ENCODE data around the gene RABL2A. TPM values are rescaled to one million over a fixed set of nuclear protein-coding genes. Genes with fewer than 3 reads are reported as not detected.
"Not testable (repeated sequence)": the region's sequence is repeated elsewhere in the genome, so short reads cannot be mapped to it uniquely, and the experiment has no call there.

Gene RABL2A
- 4.3 and 8.1 TPM in 2 replicates for total RNA-seq

DNA sequence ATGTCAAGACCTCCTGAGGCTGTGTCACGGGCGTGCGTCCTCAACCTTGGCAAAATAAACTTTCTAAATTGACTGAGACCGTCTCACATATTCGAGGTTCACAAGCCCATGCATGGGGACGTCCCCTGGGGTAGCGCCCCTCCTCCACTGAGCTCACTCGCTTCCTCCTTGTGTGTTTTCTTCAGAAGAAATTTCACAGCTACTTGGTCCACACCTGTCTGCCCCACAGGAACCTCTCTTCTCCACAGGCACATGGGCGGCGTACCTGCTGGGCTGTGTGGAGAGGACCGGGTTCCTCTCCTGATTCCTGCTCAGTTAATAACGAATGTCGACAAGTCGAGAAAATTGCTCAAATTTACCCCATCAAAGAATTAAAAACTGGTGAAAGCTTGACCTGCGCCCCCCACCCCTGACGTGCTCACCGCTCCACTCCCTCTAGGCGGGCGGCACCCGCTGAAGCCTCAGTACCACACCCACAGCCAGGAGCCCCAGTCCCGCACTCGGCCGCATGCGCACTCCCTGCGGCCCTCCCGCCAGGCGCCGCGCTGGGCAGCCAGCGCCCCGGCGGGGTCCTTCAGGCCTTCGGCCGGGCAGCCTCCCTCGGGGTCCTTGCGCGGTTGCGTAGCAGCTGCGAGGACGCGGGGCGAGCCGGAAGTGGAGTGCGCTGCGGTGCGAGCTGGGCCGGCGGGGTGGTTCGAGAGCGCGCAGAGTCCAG lies at the start of gene RABL2A:
Gene RABL2A (plus strand): TSS at position 651 of the 715 bp plus-strand sequence. CDS start 1,341 bp downstream, outside the sequence.
- not testable (repeated sequence) for DNase-seq (ENCODE audit: extremely low read depth, low read depth, low spot score)

GRCh38 chr2:113578508-113578907 lies 48.6 kb upstream of the RABL2A start:
- DNase-seq (ENCODE audit: extremely low read depth, low read depth, low spot score), result not testable (repeated sequence)

GRCh38 chr2:113582473-113582872 lies 44.6 kb upstream of the RABL2A start:
- DNase-seq (ENCODE audit: extremely low read depth, low read depth, low spot score), result not testable (repeated sequence)

- not testable (repeated sequence) for DNase-seq (ENCODE audit: extremely low read depth, low read depth, low spot score)
Measured at GRCh38 chr2:113583521-113584225, 43.4 kb upstream of the RABL2A start.

GRCh38 chr2:113584311-113585092 lies 42.6 kb upstream of the RABL2A start:
- DNase-seq (ENCODE audit: extremely low read depth, low read depth, low spot score), result not testable (repeated sequence)

DNA sequence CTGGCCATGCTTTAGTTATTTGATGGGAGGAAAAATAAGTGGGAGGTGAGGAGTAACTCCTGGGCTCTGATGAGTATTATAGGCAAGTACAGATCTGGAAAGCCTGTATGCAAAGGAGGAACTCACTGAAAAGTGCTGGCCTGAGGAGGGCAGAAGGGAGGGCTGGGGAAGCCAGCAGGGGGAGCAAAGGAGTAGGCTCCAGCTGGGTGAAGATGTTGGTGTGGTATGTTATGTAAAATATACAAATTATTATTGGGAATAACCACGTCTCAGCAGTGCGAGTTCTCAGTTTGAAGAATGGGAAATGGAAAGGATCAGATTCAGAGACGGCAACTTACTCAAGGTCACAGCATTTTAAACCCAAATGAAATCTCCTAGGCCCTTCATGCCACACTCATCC lies 39.9 kb upstream of the RABL2A start:
- DNase-seq (ENCODE audit: extremely low read depth, low read depth, low spot score), result not testable (repeated sequence)

GRCh38 chr2:113589591-113589990 lies 37.5 kb upstream of the RABL2A start:
- not testable (repeated sequence) for DNase-seq (ENCODE audit: extremely low read depth, low read depth, low spot score)

DNA sequence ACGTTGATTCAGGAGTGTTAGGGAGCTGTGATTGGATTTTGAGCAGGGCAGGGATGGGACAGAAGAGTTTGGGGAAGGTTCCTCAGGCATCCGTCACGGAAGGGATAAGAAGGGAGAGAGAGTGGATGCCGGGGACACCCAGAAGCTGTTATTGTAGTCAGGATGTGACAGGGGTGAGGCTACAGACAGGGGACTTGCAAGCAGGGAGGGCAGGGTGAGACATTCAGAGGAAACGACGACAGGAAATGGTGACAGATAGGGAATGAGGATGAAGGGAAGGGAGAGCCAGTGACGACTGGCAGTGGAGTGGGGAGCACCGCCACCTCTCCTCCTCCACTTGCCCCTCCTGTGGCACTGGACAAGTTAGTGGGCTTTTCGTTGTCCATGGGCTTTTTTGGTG lies 35.1 kb upstream of the RABL2A start:
- not testable (repeated sequence) for DNase-seq (ENCODE audit: extremely low read depth, low read depth, low spot score)

DNA sequence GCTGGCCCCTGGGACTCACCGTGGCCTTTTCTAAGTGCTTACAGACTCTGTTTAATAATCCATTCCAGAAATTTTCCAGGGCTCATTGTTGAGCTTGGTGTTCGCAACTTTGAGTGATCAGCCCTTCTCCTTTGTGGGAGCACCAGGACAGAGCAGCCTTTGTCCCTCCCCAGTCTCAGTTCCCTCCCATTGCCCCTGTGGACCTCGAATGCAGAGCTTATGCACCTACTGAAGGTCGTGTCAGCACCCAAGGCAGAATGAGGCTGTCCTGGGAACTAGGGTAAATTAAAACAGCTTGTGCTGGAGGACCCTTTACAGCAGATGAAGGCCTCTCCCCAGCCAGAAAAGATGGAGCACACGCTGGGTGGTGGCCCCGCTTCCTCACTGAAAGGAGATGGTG lies 33.8 kb upstream of the RABL2A start:
- not testable (repeated sequence) for DNase-seq (ENCODE audit: extremely low read depth, low read depth, low spot score)

GRCh38 chr2:113595725-113596124 lies 31.3 kb upstream of the RABL2A start:
- DNase-seq (ENCODE audit: extremely low read depth, low read depth, low spot score), result not testable (repeated sequence)

DNA sequence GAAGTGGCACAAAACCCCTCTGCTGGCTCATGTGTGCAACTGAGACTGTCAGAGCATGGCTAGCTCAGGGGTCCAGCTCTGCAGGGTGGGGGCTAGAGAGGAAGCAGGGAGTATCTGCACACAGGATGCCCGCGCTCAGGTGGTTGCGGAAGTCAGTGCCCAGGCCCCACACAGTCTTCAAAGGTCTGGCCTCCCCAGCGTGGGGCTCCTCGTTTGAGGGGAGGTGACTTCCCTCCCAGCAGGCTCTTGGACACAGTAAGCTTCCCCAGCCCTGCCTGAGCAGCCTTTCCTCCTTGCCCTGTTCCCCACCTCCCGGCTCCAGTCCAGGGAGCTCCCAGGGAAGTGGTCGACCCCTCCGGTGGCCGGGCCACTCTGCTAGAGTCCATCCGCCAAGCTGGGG lies 29.9 kb upstream of the RABL2A start:
- DNase-seq (ENCODE audit: extremely low read depth, low read depth, low spot score), result not testable (repeated sequence)

DNA sequence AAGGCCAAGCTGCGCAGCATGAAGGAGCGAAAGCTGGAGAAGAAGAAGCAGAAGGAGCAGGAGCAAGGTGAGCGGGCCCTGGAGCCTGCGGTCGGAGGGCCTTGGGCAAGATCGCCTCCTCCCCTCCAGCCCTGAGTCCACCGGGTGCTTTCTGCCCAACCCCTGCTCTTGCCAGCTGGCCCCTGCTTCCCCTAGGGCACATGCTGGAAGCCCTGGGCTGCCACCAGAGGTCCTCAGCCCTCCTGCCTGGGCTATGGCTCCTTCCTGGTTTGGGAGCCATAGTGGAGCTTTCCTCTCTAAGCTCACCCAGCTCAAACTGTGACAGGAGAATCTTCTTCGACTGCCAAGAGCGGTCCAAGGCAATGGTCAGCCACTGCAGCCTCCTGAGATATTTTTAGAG lies 29.5 kb upstream of the RABL2A start:
- DNase-seq (ENCODE audit: extremely low read depth, low read depth, low spot score), result not testable (repeated sequence)

GRCh38 chr2:113598180-113598579 lies 28.9 kb upstream of the RABL2A start:
- not testable (repeated sequence) for DNase-seq (ENCODE audit: extremely low read depth, low read depth, low spot score)

- not testable (repeated sequence) for DNase-seq (ENCODE audit: extremely low read depth, low read depth, low spot score)
Measured at GRCh38 chr2:113598738-113599137, 28.3 kb upstream of the RABL2A start.

DNA sequence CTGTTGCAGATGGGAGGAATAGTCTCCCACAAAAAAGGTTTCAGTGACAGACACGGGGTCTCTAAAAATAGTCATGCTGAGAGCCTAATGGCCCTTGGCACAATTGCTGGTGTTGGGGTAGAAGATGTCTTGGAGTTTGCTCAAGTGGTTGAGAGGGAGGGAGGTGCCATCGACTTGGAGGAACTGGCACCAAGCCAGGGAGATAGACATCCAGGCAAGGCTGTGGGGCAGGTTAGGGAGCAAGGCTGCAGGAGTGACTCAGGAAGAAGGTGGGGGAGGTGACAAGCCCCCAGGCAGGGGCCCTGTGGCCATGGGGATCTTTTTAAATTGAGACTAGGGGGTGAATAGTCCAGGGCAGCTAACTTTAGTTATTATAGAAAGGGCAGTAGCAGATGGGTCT lies 27.9 kb upstream of the RABL2A start:
- not testable (repeated sequence) for DNase-seq (ENCODE audit: extremely low read depth, low read depth, low spot score)

DNA sequence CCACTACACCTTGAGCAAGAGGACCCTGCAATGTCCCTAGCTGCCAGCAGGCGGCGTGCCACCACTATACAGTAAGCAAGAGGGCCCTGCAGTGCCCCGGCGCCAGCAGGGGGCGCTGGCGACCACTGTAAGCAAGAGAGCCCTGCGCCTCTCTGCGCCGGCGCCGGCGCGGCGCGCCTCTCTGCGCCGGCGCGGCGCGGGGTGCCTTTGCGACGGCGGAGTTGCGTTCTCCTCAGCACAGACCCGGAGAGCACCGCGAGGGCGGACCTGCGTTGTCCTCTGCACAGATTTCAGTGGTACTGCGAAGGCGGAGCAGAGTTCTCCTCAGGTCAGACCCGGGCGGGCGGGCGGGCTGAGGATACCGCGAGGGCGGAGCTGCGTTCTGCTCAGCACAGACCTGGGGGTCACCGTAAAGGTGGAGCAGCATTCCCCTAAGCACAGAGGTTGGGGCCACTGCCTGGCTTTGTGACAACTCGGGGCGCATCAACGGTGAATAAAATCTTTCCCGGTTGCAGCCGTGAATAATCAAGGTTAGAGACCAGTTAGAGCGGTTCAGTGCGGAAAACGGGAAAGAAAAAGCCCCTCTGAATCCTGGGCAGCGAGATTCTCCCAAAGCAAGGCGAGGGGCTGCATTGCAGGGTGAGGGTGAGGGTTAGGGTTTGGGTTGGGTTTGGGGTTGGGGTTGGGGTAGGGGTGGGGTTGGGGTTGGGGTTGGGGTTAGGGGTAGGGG lies 24.9 kb upstream of the RABL2A start:
- not testable (repeated sequence) for DNase-seq (ENCODE audit: extremely low read depth, low read depth, low spot score)

- no peak for DNase-seq (ENCODE audit: extremely low read depth, low read depth, low spot score)
Measured at GRCh38 chr2:113602869-113603466, 24.1 kb upstream of the RABL2A start.

GRCh38 chr2:113603467-113604084 lies 23.5 kb upstream of the RABL2A start:
- DNase-seq (ENCODE audit: extremely low read depth, low read depth, low spot score), result peak; percentile 31

- DNase-seq (ENCODE audit: extremely low read depth, low read depth, low spot score), result peak; percentile 65
Measured at GRCh38 chr2:113604085-113604477, 23.0 kb upstream of the RABL2A start.

GRCh38 chr2:113604661-113605060 lies 22.4 kb upstream of the RABL2A start:
- DNase-seq (ENCODE audit: extremely low read depth, low read depth, low spot score), result not testable (repeated sequence)
